HG02571 (cell line): Measurements from ENCODE around the gene C16orf82.
"Not testable (repeated sequence)": the region's sequence is repeated elsewhere in the genome, so short reads cannot be mapped to it uniquely, and the experiment has no call there.

Experiments
- ATAC-seq: cut with Tn5 transposase; IDR thresholded peaks from one replicate; pipeline ENCODE4 v1.9.1; 2021; ENCODE audit warnings: mild to moderate bottlenecking, moderate library complexity; ENCODE audit not compliant: unreplicated experiment

The C16orf82 gene

DNA sequence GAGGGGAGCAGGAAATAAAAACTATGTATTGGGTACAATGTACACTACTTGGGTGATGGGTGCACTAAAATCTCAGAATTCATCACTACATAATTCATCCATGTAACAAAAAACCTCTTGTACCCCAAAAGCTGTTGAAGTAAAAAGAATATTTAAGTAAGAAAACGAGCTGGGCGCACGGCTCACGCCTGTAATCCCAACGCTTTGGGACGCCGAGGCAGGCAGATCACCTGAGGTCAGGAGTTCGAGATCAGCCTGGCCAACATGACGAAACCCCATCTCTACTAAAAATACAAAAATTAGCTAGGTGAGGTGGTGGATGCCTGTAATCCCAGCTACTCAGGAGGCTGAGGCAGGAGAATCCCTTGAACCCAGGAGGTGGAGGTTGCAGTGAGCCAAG lies 19.3 kb downstream of the C16orf82 start:
- ATAC-seq = not testable (repeated sequence)

DNA sequence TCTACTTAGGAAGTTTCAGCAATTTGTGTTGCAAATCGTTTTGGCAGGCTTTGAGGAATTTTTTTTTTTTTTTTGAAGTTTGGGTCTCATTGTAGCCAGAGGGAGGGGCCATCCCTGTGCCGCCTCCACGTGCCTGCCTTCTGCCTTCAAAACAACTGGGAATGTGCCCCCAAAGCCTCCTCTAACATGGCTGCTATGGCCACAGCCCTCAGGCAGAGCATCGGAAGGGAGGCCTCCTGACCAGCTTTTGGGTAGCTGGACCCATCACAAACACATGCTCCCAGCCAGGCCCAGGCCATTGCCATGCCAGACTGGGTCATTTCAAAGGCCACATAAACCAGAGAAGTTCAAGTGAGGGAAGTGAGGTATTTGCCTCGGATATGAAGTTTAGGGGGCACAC lies 21.5 kb downstream of the C16orf82 start:
- no peak for ATAC-seq

DNA sequence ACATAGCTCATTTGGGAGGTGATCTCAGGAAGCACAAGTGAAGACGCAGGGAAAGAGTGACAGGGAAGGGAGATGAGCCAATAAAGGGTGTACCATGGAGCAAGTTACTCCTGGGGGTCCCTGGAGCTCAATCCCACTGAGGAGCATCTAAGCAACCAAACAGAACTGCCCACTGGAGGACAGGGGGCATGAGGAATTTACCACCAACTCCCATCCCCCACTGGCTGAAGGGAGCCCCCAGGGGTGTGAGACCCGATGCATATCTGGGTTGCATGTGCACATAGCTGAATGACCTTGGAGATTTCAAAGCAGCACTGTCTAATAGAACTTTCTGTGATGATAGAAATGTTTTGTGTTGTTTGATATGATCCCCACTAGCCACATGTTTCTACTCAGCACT lies 29.6 kb downstream of the C16orf82 start:
- ATAC-seq = no peak

DNA sequence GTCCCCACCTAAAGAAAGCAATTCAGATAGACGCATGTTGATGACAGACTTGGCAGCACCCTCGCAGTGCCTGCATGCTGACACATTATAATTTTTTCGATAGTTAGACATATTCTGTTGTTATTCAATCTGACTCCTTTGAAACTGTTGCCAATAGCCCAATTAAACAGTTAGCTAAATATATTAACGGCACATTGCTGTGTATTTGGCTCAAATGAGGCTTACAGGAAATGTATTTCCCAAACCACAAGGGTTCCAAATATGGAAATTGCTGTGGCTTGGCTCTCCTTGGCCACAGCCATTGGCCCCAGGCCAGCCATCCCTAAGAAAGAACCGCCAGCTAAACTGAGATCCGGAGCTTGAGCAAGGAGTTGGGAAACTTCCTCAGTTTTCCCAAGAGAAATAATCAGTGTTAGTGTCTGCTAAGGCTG lies 31.1 kb downstream of the C16orf82 start:
- no peak for ATAC-seq

DNA sequence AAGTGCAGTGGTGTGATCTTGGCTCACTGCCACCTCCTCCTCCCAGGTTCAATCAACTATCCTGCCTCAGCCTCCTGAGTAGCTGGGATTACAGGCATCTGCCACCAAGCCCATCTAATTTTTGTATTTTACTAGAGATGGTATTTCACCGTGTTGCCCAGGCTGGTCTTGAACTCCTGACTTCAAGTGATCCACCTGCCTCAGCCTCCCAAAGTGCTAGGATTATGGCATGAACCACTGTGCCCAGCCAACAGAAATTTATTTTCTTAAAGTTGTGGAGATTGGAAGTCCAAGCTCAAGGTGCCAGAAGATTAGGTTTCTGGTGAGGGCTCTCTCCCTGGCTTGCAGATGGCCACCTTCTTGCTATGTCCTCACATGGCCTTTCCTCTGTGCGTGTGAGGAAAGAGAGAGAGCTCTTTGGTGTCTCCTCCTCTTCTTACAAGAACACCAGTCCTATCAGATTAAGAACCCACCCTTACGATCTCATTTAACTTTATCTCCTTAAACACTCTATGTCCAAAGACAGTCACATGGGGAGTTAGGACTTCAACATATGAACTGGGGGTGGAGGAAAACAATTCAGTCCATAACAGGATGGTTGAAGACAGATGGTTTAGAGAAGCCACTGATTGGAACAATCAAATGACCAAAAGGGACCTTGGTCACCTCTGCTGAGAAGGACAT lies 31.8 kb downstream of the C16orf82 start:
- no peak for ATAC-seq

DNA sequence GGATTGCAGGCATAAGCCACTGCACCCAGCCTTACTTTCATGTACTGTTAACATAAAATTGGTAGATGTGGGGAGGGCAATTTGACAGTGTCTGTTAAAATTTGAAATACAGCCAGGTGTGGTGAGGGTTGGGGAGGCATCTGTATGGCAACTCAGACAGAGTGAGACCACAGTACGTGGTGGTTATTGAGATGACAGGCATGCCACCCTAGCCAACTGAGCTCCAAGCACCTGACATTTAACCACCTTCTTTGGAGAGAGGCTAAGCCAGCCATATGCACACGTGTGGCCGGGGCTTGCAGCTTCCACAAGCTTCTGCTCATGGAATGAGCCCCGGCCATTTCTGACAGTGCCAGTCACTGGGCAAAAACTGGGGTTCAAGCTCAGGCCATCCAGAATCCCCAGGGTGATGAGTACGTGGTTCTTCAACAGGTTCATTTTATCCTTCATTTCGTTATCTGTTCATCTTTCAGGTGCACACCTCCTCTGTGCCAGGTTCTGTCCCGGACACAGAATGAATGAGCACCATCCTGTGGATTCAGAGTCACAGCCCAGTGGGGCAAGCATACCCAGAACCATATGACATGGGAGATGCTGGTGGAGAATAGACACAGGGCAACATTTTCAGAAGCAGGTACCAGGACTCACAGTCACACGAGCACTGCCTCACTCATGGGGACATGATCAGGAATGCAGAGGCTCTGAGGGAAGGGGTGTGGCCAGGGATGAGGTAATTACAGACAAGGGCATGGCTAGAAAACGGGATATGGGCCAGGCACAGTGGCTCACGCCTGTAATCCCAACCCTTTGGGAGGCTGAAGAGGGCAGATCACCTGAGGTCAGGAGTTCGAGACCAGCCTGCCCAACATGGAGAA lies 36.2 kb downstream of the C16orf82 start:
- no peak for ATAC-seq

DNA sequence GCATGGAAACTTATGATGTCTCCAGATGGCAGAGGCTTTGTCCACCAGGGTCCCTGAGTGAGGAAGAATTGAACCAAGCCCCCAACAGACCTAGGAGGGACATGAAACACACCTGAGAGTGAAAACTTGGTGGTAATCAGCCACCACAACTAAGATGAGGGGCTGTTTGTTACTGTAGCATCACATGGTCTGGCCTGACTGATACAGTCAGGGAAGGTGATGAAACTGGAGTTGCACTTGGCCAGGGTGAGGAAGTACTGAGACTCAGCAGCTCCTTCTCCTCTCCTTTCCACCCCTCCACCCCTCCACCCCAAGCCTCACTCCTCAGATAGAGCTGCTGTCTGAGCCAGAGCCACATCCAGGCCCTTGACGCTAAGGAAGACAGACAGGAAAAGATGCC lies 37.2 kb downstream of the C16orf82 start:
- ATAC-seq = no peak

DNA sequence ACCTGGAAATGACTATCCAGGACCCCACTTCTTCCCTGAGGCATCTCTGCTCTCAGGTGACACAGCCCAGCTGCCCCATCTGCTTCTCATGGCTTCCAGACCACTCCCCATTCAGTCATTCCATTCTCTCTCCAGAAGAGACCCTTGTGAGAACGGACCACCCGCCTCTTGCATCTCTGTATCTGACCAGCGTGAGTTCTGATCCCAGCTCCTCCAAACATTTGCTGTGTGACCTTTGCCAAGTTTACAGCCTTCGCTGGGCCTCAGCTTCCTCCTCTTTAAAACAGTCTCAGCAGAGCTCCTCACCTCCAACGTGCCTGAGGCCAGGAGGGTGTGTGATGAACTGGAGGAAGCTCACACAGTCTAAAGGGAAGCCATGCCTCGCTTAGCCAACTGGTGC lies 39.6 kb downstream of the C16orf82 start:
- no peak for ATAC-seq

DNA sequence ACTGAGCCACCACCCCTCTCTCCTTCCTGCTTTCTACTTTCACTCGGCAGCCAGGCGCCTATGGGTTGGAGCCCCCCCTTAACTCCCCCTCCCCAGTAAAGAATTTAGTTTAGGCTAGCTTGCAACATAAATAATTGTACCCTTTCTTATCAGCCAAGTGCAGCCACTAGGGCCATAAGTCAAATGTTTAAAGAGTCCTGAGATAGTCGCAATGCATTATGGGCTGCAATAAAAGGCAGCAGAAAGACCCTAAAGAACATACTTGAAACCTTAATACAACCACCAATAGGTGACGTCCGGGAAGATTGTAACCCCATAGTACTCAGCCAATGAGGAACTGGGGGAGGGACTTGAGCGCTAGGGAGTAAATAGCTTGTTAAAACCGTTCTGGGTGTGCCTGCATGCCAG lies 40.5 kb downstream of the C16orf82 start:
- no peak for ATAC-seq

DNA sequence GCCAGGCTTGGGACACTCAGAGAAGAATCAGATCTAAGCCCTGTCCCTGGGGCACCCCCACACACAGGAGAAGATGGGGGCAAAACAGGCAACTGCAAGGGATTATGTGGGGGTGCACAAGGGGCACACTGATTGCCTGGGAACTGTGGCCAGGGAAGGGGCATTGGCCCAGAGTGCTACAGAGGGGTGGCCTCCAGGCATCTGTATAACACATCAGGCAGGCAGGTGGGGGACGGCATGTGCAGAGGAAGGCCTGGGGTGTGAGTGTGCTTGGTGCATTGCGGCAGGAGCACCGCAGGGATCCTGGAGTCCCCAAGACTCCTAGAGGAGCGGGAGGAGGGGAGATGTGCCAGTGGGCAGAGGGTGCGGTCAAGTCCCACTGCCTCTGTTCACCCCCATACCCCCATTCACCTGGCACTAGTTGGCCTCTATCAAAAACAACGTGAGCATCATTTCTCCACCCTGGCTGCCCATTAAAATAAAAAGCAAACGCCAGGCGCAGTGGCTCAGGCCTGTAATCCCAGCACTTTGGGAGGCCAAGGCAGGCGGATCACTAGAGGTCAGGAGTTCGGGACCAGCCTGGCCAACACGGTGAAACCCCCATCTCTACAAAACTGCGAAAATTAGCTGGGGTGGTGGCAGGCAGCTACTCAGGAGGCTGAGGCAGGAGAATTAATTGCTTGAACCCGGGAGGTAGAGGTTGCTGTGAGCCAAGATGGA lies 41.5 kb downstream of the C16orf82 start:
- ATAC-seq = no peak

DNA sequence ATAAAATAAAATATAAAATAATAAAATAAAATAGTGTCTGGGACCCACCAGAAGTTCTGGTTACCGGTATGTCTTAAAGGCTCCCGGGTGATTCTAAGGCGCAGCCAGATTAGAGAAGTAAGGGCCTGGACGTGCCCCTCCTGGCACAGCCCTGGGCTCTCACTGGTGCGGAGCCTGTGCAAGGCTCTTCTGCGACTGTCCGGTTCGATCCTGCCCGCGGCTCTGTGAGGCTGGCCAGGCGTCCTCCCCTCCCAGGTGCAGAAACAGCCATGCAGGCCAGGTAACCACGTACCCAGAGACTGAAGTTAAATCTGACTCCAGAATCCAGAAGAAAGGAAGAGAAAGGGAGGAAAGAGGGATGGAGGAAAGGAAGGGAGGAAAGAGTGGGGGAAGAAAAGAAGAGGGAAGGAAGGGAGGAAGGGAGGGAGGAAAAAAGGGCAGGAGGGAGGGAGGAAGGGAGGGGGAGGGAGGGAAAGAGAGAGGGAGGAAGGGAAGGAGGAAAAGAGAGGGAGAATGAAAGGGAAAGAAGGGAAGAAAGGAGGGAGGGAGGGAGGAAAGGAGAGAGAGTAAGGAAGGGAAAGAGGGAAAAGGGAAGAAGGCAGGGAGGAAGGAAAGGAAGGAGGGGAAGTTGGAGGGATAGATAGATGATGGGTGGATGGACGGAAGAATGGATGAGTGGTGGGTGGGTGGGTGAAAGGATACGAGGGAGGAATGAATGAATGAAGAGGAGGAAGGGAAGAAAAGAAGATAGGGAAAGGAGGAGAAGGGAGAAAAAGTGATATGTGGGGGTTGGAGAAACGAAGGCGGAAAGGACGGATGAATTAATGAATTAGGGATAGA lies 42.3 kb downstream of the C16orf82 start:
- no peak for ATAC-seq

DNA sequence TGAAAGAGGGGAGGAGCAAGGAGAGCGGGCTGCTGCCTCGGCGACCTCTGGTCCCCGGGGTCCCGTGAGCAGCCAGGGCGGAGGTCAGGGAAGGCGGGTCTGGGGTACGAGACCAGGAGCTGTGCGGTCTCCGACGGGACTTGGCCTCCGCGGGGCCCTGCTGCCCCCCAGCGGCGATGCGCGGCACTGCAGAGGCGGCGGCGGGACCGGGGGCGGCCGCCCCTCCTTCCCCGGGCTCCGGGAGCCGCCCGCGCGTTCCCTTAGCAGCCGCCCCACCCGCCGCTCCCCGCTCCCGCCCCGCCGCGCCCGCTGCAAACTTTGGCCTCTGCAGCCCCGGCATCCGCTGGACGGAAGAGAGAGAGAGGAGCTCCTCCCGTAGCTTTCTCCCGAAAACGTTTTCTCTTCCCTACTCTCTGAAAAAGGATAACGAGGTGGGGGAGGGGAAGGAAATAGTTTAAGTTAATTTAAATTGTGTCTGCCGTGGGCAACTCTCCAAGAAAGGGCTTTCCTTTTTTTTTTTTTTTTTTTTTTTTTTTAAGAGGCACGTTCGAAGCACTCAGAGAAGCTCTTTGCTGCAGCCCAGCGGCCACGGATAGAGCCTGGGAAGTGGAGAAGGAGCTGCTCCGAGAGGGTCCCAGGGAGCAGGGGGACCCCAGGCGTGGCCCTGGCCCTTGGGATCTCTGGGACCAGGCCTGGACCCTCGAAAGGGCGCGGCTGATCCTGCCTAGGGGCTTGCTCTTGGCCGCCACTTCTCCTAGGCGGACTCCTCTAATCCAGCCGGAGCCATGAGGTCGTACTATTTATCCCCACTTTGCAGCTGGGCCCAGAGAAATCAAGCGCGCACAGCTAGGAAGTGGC lies 43.2 kb downstream of the C16orf82 start:
- ATAC-seq = no peak

DNA sequence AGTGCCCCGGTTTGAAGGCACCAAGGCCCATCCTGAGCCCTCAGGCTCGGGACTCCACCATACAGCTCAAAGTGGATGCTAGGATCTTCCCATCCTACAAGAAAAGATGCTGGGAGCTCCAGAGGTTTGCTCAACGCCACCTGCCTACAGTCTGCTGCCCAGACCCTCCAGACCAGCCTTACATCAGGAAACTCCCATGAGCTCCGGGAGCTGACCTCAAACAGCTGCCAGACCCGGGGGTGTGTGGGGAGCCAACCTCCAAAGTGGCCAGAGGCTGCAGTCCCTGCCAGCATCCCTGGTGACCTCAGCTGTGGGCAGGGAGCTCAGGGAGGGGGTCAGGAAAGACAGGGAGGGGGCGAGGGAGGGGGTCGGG lies 43.8 kb downstream of the C16orf82 start:
- no peak for ATAC-seq

DNA sequence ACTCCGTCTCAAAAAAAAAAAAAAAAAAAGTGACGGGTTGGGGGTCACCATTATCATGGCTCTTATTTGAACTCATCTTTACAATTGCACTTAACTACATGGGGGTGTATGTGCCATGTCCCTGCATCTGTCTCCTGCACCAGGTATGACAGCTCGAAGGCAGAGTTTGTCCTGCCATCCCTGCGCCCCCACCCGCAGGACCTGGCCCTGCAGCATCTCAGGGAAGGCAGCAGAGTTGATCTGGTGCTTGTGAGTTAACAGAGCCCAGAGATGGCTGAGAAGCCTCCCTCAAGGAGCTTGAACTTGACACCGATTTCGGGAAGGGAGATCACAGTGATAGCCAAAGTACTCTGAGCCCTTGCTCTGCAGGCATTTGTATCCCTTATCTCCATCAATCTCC lies 44.8 kb downstream of the C16orf82 start:
- ATAC-seq = no peak

DNA sequence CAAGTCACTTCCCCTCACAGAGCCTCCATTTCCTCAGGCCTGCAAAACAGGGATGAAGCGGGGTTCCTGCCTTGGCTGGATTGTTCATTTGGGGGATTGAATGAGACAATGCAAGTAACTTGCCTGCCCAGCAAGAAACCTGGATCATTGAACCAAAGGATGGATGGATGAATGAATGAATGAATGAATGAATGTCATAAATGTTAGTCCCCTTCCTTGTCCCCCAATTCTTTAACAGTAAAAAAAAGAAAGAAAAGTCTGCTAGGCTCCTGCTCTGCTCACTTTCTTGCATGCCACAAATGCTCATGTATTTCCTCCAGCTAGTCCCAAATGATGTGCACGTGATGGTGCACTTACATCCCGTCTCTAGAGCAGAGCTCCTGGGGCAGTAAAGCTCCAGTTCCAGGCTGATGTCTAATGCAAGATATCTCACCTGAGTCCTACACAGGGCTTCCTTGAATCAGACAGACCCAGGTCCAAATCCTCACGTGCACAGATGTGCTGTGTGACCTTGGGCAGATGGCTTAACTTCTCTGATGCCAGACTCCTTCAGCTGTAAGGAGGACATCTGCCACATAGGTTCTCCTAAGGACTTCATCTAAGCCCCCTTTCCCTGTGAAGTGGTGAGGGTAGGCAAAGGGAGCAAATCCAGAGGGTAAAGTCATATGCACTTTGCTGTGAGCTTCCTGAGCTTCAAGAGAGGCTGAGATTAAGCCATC lies 45.5 kb downstream of the C16orf82 start:
- no peak for ATAC-seq

DNA sequence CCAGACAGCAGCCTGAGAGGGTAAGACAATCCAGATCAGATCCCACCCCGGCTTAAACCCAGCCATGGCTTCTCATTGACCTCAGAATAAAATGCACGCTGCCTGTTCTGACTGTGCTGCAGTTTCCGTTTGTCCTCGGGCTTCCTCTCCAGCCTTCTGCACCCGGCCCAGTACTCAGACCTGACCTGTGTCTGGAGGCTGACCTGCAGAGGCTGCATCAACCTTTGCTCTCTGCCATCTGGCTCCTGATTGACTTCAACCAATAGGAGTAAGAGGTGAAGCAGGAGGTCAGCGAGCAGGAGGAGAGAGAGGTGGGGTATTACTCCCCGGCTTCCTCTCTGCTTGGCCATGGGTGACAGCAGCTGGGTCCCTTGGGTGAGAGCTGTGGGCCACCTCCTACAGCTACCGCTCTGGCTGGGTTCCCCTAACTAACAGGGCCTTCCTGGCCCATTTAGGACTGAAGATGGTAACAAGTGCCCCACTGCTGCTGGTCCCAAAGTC lies 46.7 kb downstream of the C16orf82 start:
- no peak for ATAC-seq

DNA sequence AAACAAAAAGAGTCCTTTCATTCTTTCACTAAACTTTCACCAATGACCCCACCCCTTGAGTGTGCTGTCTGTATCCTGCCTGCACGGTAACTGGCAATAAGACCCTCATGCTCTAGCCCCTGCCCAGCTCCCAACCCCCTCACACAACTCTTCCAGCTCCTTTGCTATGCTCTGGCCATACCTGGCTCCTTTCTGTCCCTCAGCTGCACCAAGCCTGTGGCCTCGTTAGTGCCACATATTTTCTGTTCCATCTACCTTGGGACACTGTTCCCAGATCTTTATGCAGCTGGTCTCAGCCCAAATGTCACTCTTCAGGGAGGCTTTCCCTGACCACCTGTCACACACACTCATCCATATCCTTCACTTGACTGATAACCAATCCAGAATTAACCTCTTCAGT lies 47.3 kb downstream of the C16orf82 start:
- ATAC-seq = no peak

DNA sequence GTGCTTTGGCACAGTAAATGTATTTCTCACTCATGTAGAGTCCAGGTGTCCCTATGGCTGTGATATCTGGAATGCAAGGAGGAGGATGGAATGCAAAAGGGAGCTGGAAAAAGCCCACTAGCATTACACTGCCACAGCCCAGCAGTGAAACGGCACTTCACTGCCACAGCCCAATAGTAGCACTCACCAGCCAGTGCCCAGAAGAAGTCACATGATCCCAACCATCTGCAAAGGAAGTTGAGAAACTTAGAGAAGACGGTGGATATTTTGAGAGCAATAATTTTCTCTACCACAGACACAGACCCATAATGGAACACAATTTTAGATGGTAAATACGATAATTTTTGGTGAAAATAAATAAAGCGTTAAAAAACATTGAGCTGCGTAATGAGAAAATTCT lies 51.8 kb downstream of the C16orf82 start:
- no peak for ATAC-seq
